Transverse colon (tissue), 4 donors: ENCODE results near the gene PAOX.

Source experiments
- POLR2A ChIP-seq: fragments of 450-650 bp; IDR thresholded peaks from one replicate; pipeline ENCODE4 v1.6.1; 2016; ENCODE audit warnings: antibody characterized with exemption, mild to moderate bottlenecking, moderate library complexity
- POLR2AphosphoS5 ChIP-seq, 3 donors: sonication (generic); formaldehyde crosslinking; IDR thresholded peaks; one replicate each; pipeline ENCODE4 v1.6.1; 2016; ENCODE audit warnings: antibody characterized with exemption in 3 of 3
- TF ChIP-seq, protein P1 (sequence below), 5 experiments: fragments of 200-600 bp in 3 of 5; fragments of 450-650 bp in 2 of 5; sonication (generic) in 3 of 5; IDR thresholded peaks; 1 replicate in 2 of 5; 2 replicates in 3 of 5; pipeline ENCODE4 v1.5.1; 2016 to 2017; ENCODE audit warnings: antibody characterized with exemption in 5 of 5, inconsistent platforms in 3 of 5, mild to moderate bottlenecking in 2 of 5, moderate library complexity in 1 of 5

DNA sequence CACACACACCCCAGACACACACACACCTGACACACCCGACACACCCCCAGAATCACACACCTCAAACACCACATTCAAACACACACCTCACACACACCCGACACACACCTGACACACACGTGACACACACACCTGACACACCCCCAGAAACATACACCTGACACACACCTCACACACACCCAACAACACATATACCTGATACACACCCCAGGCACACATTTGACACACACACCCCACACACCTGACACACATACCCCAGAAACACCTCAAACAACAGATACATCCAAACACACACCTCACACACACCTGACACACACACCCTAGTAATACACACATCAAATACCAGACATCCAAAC is 41.7 kb upstream of the PAOX start:
- TF ChIP-seq, protein P1, sequence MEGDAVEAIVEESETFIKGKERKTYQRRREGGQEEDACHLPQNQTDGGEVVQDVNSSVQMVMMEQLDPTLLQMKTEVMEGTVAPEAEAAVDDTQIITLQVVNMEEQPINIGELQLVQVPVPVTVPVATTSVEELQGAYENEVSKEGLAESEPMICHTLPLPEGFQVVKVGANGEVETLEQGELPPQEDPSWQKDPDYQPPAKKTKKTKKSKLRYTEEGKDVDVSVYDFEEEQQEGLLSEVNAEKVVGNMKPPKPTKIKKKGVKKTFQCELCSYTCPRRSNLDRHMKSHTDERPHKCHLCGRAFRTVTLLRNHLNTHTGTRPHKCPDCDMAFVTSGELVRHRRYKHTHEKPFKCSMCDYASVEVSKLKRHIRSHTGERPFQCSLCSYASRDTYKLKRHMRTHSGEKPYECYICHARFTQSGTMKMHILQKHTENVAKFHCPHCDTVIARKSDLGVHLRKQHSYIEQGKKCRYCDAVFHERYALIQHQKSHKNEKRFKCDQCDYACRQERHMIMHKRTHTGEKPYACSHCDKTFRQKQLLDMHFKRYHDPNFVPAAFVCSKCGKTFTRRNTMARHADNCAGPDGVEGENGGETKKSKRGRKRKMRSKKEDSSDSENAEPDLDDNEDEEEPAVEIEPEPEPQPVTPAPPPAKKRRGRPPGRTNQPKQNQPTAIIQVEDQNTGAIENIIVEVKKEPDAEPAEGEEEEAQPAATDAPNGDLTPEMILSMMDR (IDR thresholded peaks at IDR 0.05): no peak
- TF ChIP-seq POLR2A (no peak), POLR2AphosphoS5 (IDR thresholded peaks at IDR 0.05) (no peak)
